Uterus (tissue), 2 donors: Measurements from ENCODE around the gene ATP5F1E.

Experiments
- CTCF ChIP-seq, 4 experiments: fragments of 200-600 bp in 2 of 4; fragments of 450-650 bp in 2 of 4; sonication (generic) in 2 of 4; IDR thresholded peaks; one replicate each; pipeline ENCODE4 v1.5.1; 2016 to 2019; ENCODE audit warnings: antibody characterized with exemption in 4 of 4, mild to moderate bottlenecking in 2 of 4, moderate library complexity in 1 of 4
- POLR2A ChIP-seq, 2 donors: fragments of 450-650 bp; IDR thresholded peaks; one replicate each; pipeline ENCODE4 v1.6.1; 2016; ENCODE audit warnings: antibody characterized with exemption in 2 of 2, mild to moderate bottlenecking in 1 of 2, moderate library complexity in 1 of 2

GRCh38 chr20:59019217-59019616 is 12.9 kb downstream of the ATP5F1E start, which contains the start of gene TUBB1:
- TF ChIP-seq CTCF (IDR thresholded peaks at IDR 0.05): no peak
- no peak for TF ChIP-seq POLR2A (IDR thresholded peaks at IDR 0.05)
